Measurements from ENCODE around the gene CNIH3.

GRCh38 chr1:224675590-224675989, 59.5 kb downstream of the CNIH3 start:
- TF ChIP-seq CTCF (IDR thresholded peaks at IDR 0.05) (no peak), POLR2A (IDR thresholded peaks at IDR 0.05) (no peak)
